ENCODE measurements around the gene TNC.

Gene TNC

GRCh38 chr9:115033800-115034199, 84.2 kb downstream of the TNC start:
- Histone ChIP-seq H4K8ac (ENCODE audit: low read depth, low read length) (no peak overlapping the region), H3K27ac (ENCODE audit: low read depth, low read length) (no peak overlapping the region), H3K4me3 (ENCODE audit: low read length) (no peak overlapping the region), H3K4me1 (ENCODE audit: control insufficient read depth, low read depth, low read length) (peaks cover 12% of the 10 kb centered on the region), H3K4me2 (ENCODE audit: low read length) (no peak overlapping the region), H3K56ac (ENCODE audit: low read length) (no peak overlapping the region), H3K23ac (ENCODE audit: low read length) (no peak overlapping the region), H2BK120ac (ENCODE audit: low read depth, low read length) (no peak overlapping the region), H4K5ac (ENCODE audit: low read length) (no peak overlapping the region), H3K79me1 (ENCODE audit: low read length) (no peaks in the 10 kb centered on the region), H3K4ac (ENCODE audit: low read depth, low read length) (no peak overlapping the region), H3K36me3 (ENCODE audit: control insufficient read depth, insufficient read depth, low read length) (peaks cover 10% of the 10 kb centered on the region), H3K9ac (ENCODE audit: low read length) (no peak overlapping the region), H2AK5ac (ENCODE audit: low read length) (no peak overlapping the region), H3K18ac (ENCODE audit: low read length) (no peak overlapping the region), H3K27me3 (ENCODE audit: insufficient read depth, low read length, poor library complexity) (no peaks in the 10 kb centered on the region), H2BK15ac (replicated peaks; ENCODE audit: low read depth) (no peak overlapping the region), H2BK5ac (ENCODE audit: low read length) (no peak overlapping the region), H3K79me2 (ENCODE audit: control insufficient read depth, insufficient read depth, low read length) (no peaks in the 10 kb centered on the region)
- DNase-seq: no peak
- WGBS (ENCODE audit: extremely low coverage, insufficient coverage, low lambda C conversion rate): no CpG with 5 or more reads among the region's 2 CpGs

GRCh38 chr9:115032296-115032695, 85.7 kb downstream of the TNC start:
- no peak overlapping the region for H4K5ac ChIP-seq (ENCODE audit: low read length)
- H3K27me3 ChIP-seq (ENCODE audit: insufficient read depth, low read length, poor library complexity): no peaks in the 10 kb centered on the region
- no peak overlapping the region for H3K4me2 ChIP-seq (ENCODE audit: low read length)
- no peak overlapping the region for H2BK5ac ChIP-seq (ENCODE audit: low read length)
- H3K36me3 ChIP-seq (ENCODE audit: control insufficient read depth, insufficient read depth, low read length): peaks cover 7% of the 10 kb centered on the region
- no peak overlapping the region for H2BK15ac ChIP-seq (replicated peaks; ENCODE audit: low read depth)
- no peak overlapping the region for H3K9ac ChIP-seq (ENCODE audit: low read length)
- H2AK5ac ChIP-seq (ENCODE audit: low read length): no peak overlapping the region
- H4K8ac ChIP-seq (ENCODE audit: low read depth, low read length): no peak overlapping the region
- no peak overlapping the region for H3K4ac ChIP-seq (ENCODE audit: low read depth, low read length)
- H3K23ac ChIP-seq (ENCODE audit: low read length): no peak overlapping the region
- H3K27ac ChIP-seq (ENCODE audit: low read depth, low read length): no peak overlapping the region
- H3K4me3 ChIP-seq (ENCODE audit: low read length): no peak overlapping the region
- H3K4me1 ChIP-seq (ENCODE audit: control insufficient read depth, low read depth, low read length): peaks cover 18% of the 10 kb centered on the region
- DNase-seq: no peak
- WGBS (ENCODE audit: extremely low coverage, insufficient coverage, low lambda C conversion rate): no CpG with 5 or more reads among the region's 1 CpG
- no peaks in the 10 kb centered on the region for H3K79me2 ChIP-seq (ENCODE audit: control insufficient read depth, insufficient read depth, low read length)
- H2BK120ac ChIP-seq (ENCODE audit: low read depth, low read length): no peak overlapping the region
- no peak overlapping the region for H3K18ac ChIP-seq (ENCODE audit: low read length)
- H3K56ac ChIP-seq (ENCODE audit: low read length): no peak overlapping the region
- H3K79me1 ChIP-seq (ENCODE audit: low read length): no peaks in the 10 kb centered on the region

- H3K9ac ChIP-seq (ENCODE audit: low read length): no peak overlapping the region
- peaks cover 7% of the 10 kb centered on the region for H3K36me3 ChIP-seq (ENCODE audit: control insufficient read depth, insufficient read depth, low read length)
- H3K4me2 ChIP-seq (ENCODE audit: low read length): no peak overlapping the region
- WGBS (ENCODE audit: extremely low coverage, insufficient coverage, low lambda C conversion rate): no CpG with 5 or more reads among the region's 4 CpGs
- no peaks in the 10 kb centered on the region for H3K27me3 ChIP-seq (ENCODE audit: insufficient read depth, low read length, poor library complexity)
- H3K18ac ChIP-seq (ENCODE audit: low read length): no peak overlapping the region
- no peak overlapping the region for H2AK5ac ChIP-seq (ENCODE audit: low read length)
- no peak overlapping the region for H2BK15ac ChIP-seq (replicated peaks; ENCODE audit: low read depth)
- H2BK120ac ChIP-seq (ENCODE audit: low read depth, low read length): no peak overlapping the region
- H3K79me2 ChIP-seq (ENCODE audit: control insufficient read depth, insufficient read depth, low read length): no peaks in the 10 kb centered on the region
- H2BK5ac ChIP-seq (ENCODE audit: low read length): no peak overlapping the region
- H3K4me3 ChIP-seq (ENCODE audit: low read length): no peak overlapping the region
- H3K4me1 ChIP-seq (ENCODE audit: control insufficient read depth, low read depth, low read length): peaks cover 18% of the 10 kb centered on the region
- no peak overlapping the region for H4K8ac ChIP-seq (ENCODE audit: low read depth, low read length)
- H3K4ac ChIP-seq (ENCODE audit: low read depth, low read length): no peak overlapping the region
- peak; percentile 78 for DNase-seq
- H3K56ac ChIP-seq (ENCODE audit: low read length): no peak overlapping the region
- H3K27ac ChIP-seq (ENCODE audit: low read depth, low read length): no peak overlapping the region
- no peak overlapping the region for H3K23ac ChIP-seq (ENCODE audit: low read length)
- H3K79me1 ChIP-seq (ENCODE audit: low read length): no peaks in the 10 kb centered on the region
- no peak overlapping the region for H4K5ac ChIP-seq (ENCODE audit: low read length)
Observed at GRCh38 chr9:115030006-115030405, 88.0 kb downstream of the TNC start.

GRCh38 chr9:115025721-115026120, 92.2 kb downstream of the TNC start:
- no peak overlapping the region for H2AK5ac ChIP-seq (ENCODE audit: low read length)
- H2BK120ac ChIP-seq (ENCODE audit: low read depth, low read length): no peak overlapping the region
- no peak overlapping the region for H4K8ac ChIP-seq (ENCODE audit: low read depth, low read length)
- peaks cover 18% of the 10 kb centered on the region for H3K4me1 ChIP-seq (ENCODE audit: control insufficient read depth, low read depth, low read length)
- DNase-seq: no peak
- peaks cover 18% of the 10 kb centered on the region for H3K36me3 ChIP-seq (ENCODE audit: control insufficient read depth, insufficient read depth, low read length)
- no peak overlapping the region for H3K23ac ChIP-seq (ENCODE audit: low read length)
- no peaks in the 10 kb centered on the region for H3K79me1 ChIP-seq (ENCODE audit: low read length)
- no peak overlapping the region for H3K18ac ChIP-seq (ENCODE audit: low read length)
- H3K27me3 ChIP-seq (ENCODE audit: insufficient read depth, low read length, poor library complexity): no peaks in the 10 kb centered on the region
- H3K4me2 ChIP-seq (ENCODE audit: low read length): no peak overlapping the region
- H4K5ac ChIP-seq (ENCODE audit: low read length): no peak overlapping the region
- H3K9ac ChIP-seq (ENCODE audit: low read length): no peak overlapping the region
- H3K56ac ChIP-seq (ENCODE audit: low read length): no peak overlapping the region
- H3K27ac ChIP-seq (ENCODE audit: low read depth, low read length): no peak overlapping the region
- H3K4ac ChIP-seq (ENCODE audit: low read depth, low read length): no peak overlapping the region
- H2BK15ac ChIP-seq (replicated peaks; ENCODE audit: low read depth): no peak overlapping the region
- H3K4me3 ChIP-seq (ENCODE audit: low read length): no peak overlapping the region
- no peak overlapping the region for H2BK5ac ChIP-seq (ENCODE audit: low read length)
- H3K79me2 ChIP-seq (ENCODE audit: control insufficient read depth, insufficient read depth, low read length): no peaks in the 10 kb centered on the region

GRCh38 chr9:115024925-115025535, 92.9 kb downstream of the TNC start:
- no peak overlapping the region for H3K23ac ChIP-seq (ENCODE audit: low read length)
- H3K4me1 ChIP-seq (ENCODE audit: control insufficient read depth, low read depth, low read length): peaks cover 14% of the 10 kb centered on the region
- H4K8ac ChIP-seq (ENCODE audit: low read depth, low read length): no peak overlapping the region
- H3K4me3 ChIP-seq (ENCODE audit: low read length): no peak overlapping the region
- no peak overlapping the region for H3K9ac ChIP-seq (ENCODE audit: low read length)
- H3K36me3 ChIP-seq (ENCODE audit: control insufficient read depth, insufficient read depth, low read length): peaks cover 14% of the 10 kb centered on the region
- H2BK120ac ChIP-seq (ENCODE audit: low read depth, low read length): no peak overlapping the region
- WGBS (ENCODE audit: extremely low coverage, insufficient coverage, low lambda C conversion rate): no CpG with 5 or more reads among the region's 5 CpGs
- H2AK5ac ChIP-seq (ENCODE audit: low read length): no peak overlapping the region
- no peak overlapping the region for H3K18ac ChIP-seq (ENCODE audit: low read length)
- H3K4ac ChIP-seq (ENCODE audit: low read depth, low read length): no peak overlapping the region
- no peak overlapping the region for H3K27ac ChIP-seq (ENCODE audit: low read depth, low read length)
- no peak overlapping the region for H2BK5ac ChIP-seq (ENCODE audit: low read length)
- no peaks in the 10 kb centered on the region for H3K79me2 ChIP-seq (ENCODE audit: control insufficient read depth, insufficient read depth, low read length)
- no peak overlapping the region for H2BK15ac ChIP-seq (replicated peaks; ENCODE audit: low read depth)
- H3K27me3 ChIP-seq (ENCODE audit: insufficient read depth, low read length, poor library complexity): no peaks in the 10 kb centered on the region
- H3K4me2 ChIP-seq (ENCODE audit: low read length): no peak overlapping the region
- DNase-seq: peak; percentile 62
- H3K79me1 ChIP-seq (ENCODE audit: low read length): no peaks in the 10 kb centered on the region
- no peak overlapping the region for H4K5ac ChIP-seq (ENCODE audit: low read length)
- no peak overlapping the region for H3K56ac ChIP-seq (ENCODE audit: low read length)

GRCh38 chr9:115022760-115023434, 95.1 kb downstream of the TNC start:
- Histone ChIP-seq H4K8ac (ENCODE audit: low read depth, low read length) (no peak overlapping the region), H3K4me3 (ENCODE audit: low read length) (no peak overlapping the region), H3K4me1 (ENCODE audit: control insufficient read depth, low read depth, low read length) (peaks cover 4% of the 10 kb centered on the region), H2AK5ac (ENCODE audit: low read length) (no peak overlapping the region), H2BK120ac (ENCODE audit: low read depth, low read length) (no peak overlapping the region), H3K56ac (ENCODE audit: low read length) (no peak overlapping the region), H3K4me2 (ENCODE audit: low read length) (no peak overlapping the region), H3K36me3 (ENCODE audit: control insufficient read depth, insufficient read depth, low read length) (peaks cover 14% of the 10 kb centered on the region), H3K23ac (ENCODE audit: low read length) (no peak overlapping the region), H2BK5ac (ENCODE audit: low read length) (no peak overlapping the region), H3K79me1 (ENCODE audit: low read length) (no peaks in the 10 kb centered on the region), H4K5ac (ENCODE audit: low read length) (no peak overlapping the region), H3K9ac (ENCODE audit: low read length) (no peak overlapping the region), H3K18ac (ENCODE audit: low read length) (no peak overlapping the region), H3K4ac (ENCODE audit: low read depth, low read length) (no peak overlapping the region), H3K79me2 (ENCODE audit: control insufficient read depth, insufficient read depth, low read length) (no peaks in the 10 kb centered on the region), H3K27me3 (ENCODE audit: insufficient read depth, low read length, poor library complexity) (no peaks in the 10 kb centered on the region), H2BK15ac (replicated peaks; ENCODE audit: low read depth) (no peak overlapping the region), H3K27ac (ENCODE audit: low read depth, low read length) (no peak overlapping the region)
- whole genome bisulfite sequencing (ENCODE audit: extremely low coverage, insufficient coverage, low lambda C conversion rate): no CpG with 5 or more reads among the region's 6 CpGs
- DNase-seq: no peak
